Measurements from ENCODE around the gene CTR9. TPM values are rescaled to one million over a fixed set of nuclear protein-coding genes. Genes with fewer than 3 reads are reported as not detected.

The CTR9 gene
- total and polyA plus RNA-seq, 2 of the 8 experiments (the other 6 are each of a cell fraction or from before 2014, with no cell fraction given): 6.1 to 37.7 TPM

GRCh38 chr11:10715571-10715970, 35.5 kb upstream of the CTR9 start (continued):
- TF ChIP-seq CTBP2 (IDR thresholded peaks at IDR 0.05; ENCODE audit: borderline replicate concordance, insufficient read depth, insufficient read length, low read length): no peak
- TF ChIP-seq CREB1 (IDR thresholded peaks at IDR 0.05): no peak
- no peak for TF ChIP-seq ASH2L (IDR thresholded peaks at IDR 0.05; ENCODE audit: low read length)
- TF ChIP-seq RXRA (IDR thresholded peaks at IDR 0.05; ENCODE audit: insufficient read depth, low read depth, low read length): no peak
- TF ChIP-seq SP1 (IDR thresholded peaks at IDR 0.05; ENCODE audit: low read depth, low read length): no peak
- no peak for TF ChIP-seq TBP (IDR thresholded peaks at IDR 0.05; ENCODE audit: low read depth, low read length)

Measured in H1 (cell line).